ENCODE measurements around the gene ZNF786.
"Not testable (repeated sequence)": the region's sequence is repeated elsewhere in the genome, so short reads cannot be mapped to it uniquely, and the experiment has no call there.

Gene ZNF786

GRCh38 chr7:149075286-149075685 lies 15.2 kb downstream of the ZNF786 start:
- no peak for DNase-seq

- DNase-seq, result no peak
Observed at GRCh38 chr7:149074116-149074885, 16.2 kb downstream of the ZNF786 start.

DNA sequence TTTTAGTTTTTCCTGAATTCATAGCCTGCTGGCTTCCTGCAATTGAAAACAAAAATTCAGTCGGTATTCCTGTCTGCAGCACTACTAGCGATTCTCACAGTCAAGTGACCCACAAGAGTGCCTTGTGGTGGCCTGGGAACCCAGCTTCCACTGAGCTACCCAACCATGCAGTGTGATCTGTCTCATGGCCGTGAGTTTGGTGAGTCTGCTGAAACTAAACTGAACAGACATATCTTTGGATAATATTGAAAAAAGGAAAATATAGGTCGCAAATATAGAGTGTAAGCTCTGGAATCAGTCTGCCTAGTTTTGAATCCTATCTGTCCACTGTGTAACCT lies 18.1 kb downstream of the ZNF786 start:
- DNase-seq, result no peak

DNA sequence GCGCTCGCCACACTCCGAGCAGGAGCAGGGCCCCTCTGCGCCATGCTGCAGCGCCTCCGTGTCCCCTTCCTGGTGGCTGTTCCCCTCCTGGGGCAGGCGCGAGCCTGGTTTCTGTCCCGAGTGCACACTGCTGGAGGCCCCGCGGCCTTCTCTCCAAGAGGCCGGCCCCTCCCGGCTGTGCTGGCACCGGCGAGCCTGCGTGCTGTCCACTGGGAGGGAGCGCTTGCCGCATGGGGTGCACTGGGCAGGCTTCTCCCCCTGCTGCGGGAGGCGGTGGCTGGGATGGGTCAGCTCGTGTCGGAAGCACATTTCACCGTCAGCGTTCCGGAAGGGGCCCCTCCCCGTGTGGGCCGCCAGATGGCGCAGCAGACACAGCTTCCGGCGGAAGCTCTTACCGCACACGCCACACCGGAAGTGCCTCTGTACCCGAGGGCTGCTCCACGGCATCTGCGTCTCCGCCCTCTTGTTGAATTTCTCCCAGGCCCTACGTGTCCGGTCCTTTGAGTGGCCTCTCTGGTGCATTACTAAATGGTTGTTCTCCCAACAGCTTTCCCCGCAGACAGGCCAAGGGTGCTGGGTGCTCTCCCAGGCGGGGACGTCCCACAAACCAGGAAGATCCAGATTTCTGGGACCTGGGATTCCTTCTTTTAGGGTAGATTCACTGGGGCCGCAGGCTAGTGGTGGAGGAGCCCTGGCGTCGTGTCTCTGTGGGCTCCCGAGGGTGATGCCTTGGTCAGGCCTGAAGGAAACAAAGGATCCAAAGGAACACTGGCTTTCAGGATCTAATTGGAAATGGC lies 18.7 kb downstream of the ZNF786 start:
- DNase-seq, result no peak

- DNase-seq, result no peak
Observed at GRCh38 chr7:149071182-149071635, 19.3 kb downstream of the ZNF786 start.

DNA sequence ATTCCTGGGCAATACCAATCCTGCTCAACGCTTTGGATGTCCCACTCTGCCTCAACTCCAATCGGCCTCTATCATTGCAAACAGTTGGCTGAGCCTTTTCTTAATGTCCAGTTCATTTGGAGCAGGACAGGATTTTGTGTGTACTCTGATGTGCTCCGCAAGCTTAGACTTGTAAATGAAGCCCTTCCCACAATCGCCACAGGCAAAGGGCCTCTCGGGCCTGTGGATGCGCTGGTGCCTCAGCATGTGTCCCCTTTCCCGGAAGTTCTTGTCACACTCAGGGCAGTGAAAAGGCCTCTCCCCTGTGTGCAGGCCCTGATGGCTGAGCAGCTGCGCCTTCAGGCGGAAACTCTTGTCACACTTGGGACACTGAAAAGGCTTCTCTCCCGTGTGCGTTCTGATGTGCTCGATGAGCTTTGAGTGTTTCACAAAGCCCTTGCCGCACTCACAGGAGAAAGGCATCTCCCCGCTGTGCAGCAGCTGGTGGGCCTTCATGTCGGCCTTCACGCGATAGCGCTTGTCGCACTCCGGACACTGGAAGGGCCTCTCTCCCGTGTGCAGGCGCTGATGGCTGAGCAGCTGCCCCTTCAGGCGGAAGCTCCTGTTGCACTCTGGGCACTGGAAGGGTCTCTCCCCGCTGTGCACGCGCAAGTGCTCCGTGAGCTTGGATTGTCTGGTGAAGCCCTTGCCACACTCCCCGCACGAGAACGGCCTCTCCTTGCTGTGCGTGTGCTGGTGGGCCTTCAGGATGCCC lies 20.0 kb downstream of the ZNF786 start:
- no peak for DNase-seq

DNA sequence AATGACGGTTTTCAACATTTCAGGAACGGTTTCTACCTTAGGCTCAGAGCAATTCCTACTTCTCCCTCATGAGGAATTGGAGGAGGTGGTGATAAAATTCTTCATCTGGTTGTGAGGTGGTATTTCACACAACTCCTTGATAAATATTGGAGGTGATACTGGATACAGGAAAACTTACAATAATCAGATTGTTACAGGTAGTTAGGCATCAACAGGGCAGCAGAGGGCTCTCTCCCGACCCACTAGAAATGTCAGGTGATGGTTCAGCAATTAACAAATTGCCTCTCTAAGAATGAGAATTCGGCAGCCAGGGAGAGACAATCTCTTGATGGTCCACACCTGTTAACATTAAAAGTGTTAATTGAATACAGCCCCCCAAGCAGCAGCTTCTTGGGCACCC lies 22.6 kb downstream of the ZNF786 start:
- no peak for DNase-seq

DNA sequence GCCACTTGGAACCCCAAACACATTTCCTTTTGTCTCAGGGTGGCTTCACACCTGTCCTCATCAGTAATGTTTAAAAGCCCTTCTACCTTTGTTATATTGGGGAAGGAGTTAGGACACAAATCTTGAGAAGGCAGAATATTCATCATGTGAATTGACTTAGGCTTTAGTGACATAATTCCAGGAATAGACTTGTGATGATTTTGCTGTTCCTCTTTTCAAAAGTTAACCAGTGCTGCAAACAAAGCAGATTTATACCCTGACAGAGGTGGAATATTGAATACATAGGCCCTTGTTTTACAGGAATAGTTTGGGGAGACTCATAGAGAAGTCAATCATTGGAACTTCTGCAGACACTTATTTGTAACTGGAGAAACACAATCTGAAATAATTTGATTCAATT lies 27.0 kb downstream of the ZNF786 start:
- DNase-seq, result no peak

DNA sequence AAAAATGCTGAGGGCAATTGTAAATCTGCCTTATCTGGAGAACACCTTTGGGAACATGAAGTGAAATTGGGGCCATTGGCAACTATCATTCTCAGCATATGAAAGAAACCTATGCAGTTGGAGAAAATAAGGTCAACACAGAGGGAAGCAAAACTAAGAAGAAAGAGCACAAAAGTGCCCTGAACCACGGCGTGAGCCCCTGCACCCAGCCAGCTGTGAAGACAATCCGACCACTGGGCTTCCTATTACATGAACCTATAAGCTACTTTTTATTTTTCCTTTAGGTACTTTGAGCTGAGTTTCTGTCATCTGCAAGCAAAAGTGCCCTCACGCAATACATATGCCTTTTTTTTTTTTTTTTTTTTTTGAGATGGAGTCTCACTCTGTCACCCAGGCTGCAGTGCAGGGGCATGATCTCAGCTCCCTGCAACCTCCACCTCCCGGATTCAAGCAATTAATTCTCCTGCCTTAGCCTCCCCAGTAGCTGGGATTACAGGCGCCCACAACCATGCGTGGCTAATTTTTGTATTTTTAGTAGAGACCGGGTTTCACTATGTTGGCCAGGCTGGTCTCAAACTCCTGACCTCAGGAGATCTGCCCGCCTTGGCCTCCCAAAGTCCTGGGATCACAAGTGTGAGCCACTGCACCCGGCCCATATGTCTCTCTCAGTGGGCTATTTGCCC lies 28.2 kb downstream of the ZNF786 start:
- DNase-seq, result not testable (repeated sequence)

GRCh38 chr7:149060156-149060555 lies 30.4 kb downstream of the ZNF786 start:
- DNase-seq, result no peak

GRCh38 chr7:149053885-149054284 lies 36.6 kb downstream of the ZNF786 start:
- no peak for DNase-seq

DNA sequence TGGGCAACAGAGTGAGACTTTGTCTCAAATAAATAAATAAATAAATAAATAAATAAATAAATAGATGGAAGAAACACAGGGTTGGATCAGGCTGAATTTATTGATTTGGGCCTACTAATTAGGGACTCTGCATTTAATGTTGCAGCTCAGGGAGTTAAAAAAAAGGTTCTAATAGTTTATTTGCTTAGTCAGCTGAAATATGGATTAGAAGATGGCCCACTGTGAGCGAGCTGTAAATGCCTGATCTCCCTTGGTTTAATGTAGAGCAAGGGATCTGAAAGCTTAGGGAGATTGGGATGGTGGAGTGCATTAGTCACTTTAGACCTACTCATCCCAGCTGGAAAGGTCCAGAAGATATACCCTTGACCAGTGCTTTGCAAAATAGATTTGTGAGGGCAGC lies 37.1 kb downstream of the ZNF786 start:
- DNase-seq, result no peak

DNA sequence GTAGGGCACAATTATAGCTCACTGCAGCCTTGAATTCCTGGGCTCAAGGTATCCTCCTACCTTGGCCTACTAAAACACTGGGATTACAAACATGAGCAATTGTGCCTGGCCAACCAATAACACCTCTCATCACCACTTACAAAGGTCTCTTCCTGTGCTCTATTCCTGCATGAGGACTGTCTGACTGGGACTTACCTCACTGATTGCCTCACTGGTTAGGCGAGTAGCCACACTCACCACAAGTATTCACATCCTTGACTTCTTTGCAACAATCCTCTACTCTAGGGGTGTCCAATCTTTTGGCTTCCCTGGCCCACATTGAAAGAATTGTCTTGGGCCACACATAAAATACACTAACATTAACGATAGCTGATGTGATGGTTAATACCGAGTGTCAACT lies 39.6 kb downstream of the ZNF786 start:
- no peak for DNase-seq

- no peak for DNase-seq
Observed at GRCh38 chr7:149048805-149049204, 41.7 kb downstream of the ZNF786 start.

GRCh38 chr7:149046416-149046815 lies 44.1 kb downstream of the ZNF786 start:
- no peak for DNase-seq

DNA sequence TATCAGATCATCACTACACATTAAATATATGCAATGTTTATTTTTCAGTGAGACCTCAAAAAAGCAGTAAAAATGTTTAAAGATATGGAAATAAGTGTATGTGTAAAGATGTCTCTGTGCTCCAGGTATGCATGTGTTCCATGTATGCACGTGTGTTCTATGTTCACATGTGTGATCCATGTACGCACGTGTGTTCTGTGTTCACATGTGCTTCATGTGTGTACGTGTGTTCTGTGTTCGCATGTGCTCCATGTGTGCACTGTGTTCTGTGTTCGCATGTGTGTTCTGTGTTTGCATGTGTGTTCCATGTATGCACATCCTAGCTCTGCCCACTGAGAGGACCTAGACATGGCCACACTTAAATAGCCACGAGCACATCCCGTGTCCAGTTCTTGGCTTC lies 46.6 kb downstream of the ZNF786 start:
- no peak for DNase-seq

DNA sequence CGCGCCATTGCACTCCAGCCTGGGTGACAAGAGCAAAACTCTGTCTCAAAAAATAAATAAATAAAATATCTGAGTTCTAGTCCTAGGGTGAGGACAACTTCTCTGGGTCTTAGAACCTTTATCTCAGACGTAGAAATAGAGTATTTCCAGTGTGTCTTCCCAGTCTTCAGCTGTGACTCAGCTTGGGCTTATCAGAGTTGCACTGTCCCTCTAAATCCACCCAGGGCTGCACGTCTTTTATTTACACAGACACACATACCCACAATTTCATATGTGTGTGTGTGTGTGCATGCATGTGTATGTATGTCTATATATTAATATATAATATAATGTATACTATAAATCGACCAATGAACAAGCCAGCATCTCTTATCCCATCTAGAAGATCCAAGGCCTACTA lies 49.2 kb downstream of the ZNF786 start:
- no peak for DNase-seq

GRCh38 chr7:149038641-149039040 lies 51.9 kb downstream of the ZNF786 start:
- DNase-seq, result not testable (repeated sequence)

DNA sequence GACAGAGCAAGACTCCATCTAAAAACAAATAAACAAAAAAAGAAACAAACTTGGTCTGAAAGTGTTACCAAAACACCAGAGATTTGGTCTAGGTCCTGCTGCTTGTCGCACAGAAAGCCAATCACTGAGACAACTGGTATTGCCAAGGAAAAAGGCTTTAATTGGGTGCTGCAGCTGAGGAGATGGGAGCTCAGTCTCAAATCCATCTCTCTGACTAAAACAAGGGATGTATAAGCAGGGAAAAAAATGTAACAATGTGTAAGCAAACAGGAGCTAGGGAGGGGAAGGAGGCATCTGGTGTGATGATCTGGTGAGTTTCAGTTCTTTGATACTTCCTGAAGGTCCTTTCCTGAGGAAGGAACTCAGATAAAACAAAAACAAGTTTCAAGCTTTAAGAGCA lies 53.8 kb downstream of the ZNF786 start:
- DNase-seq, result no peak

- DNase-seq, result no peak
Observed at GRCh38 chr7:149031353-149031910, 59.1 kb downstream of the ZNF786 start.

DNA sequence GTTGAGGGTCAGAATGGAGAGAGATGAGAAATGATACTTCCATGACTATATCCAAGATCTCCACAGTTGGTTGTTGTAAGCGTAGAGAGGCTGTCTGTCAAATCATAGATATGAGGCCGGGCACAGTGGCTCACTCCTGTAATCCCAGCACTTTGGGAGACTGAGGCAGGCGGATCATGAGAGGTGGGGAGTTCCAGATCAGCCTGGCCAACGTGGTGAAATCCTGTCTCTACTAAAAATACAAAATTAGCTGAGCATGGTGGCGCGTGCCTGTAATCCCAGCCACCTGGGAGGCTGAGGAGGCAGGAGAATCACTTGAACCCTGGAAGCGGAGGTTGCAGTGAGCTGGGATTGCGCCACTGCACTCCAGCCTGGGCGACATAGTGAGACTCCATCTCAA lies 60.1 kb downstream of the ZNF786 start:
- DNase-seq, result not testable (repeated sequence)

GRCh38 chr7:149028346-149029109 lies 62.0 kb downstream of the ZNF786 start, which contains the start of gene PDIA4:
Gene PDIA4 (minus strand): TSS chr7:149028505. CDS start chr7:149028408, 97 bp downstream.
- peak; percentile 97 for DNase-seq
